HepG2 (cell line): ENCODE data around the gene CCDC88A. TPM values are rescaled to one million over a fixed set of nuclear protein-coding genes. Genes with fewer than 3 reads are reported as not detected.

Source experiments
- GATAD2A ChIP-seq: IDR thresholded peaks from 2 replicates; pipeline ENCODE4 v1.6.1; 2016
- HNRNPL ChIP-seq: fragments of 200-400 bp; formaldehyde crosslinking; IDR thresholded peaks from 2 replicates; pipeline ENCODE4 v1.6.1; 2017; ENCODE audit warnings: mild to moderate bottlenecking, low read depth, low read length
- KLF12 ChIP-seq: sonication (generic); formaldehyde crosslinking; IDR thresholded peaks from 2 replicates; pipeline ENCODE4 v1.4.0; 2020; ENCODE audit warnings: missing genetic modification reagents, borderline replicate concordance
- PCBP1 ChIP-seq: fragments of 200-400 bp; formaldehyde crosslinking; IDR thresholded peaks from 2 replicates; pipeline ENCODE4 v1.6.1; 2017; ENCODE audit warnings: mild to moderate bottlenecking, low read depth, low read length, borderline replicate concordance
- PITX1 ChIP-seq: sonication (generic); formaldehyde crosslinking; IDR thresholded peaks from 2 replicates; pipeline ENCODE4 v1.5.1; 2020; ENCODE audit warnings: mild to moderate bottlenecking, missing genetic modification reagents
- SAP130 ChIP-seq: IDR thresholded peaks from 2 replicates; pipeline ENCODE4 v1.6.1; 2016; ENCODE audit warnings: low read depth
- TBX3 ChIP-seq: fragments of 450-650 bp; IDR thresholded peaks from 2 replicates; pipeline ENCODE4 v1.6.1; 2017; ENCODE audit warnings: antibody characterized with exemption, mild to moderate bottlenecking, inconsistent platforms, borderline replicate concordance
- TMF1 ChIP-seq: sonication (generic); formaldehyde crosslinking; IDR thresholded peaks from 2 replicates; pipeline ENCODE4 v1.8.1; 2022; ENCODE audit warnings: low read depth, missing genetic modification reagents
- ZNF10 ChIP-seq: sonication (generic); formaldehyde crosslinking; IDR thresholded peaks from 2 replicates; pipeline ENCODE4 v1.4.0; 2020; ENCODE audit warnings: mild to moderate bottlenecking, low read depth, missing genetic modification reagents, borderline replicate concordance
- ZNF136 ChIP-seq: sonication (generic); formaldehyde crosslinking; IDR thresholded peaks from 2 replicates; pipeline ENCODE4 v1.8.1; 2022; ENCODE audit warnings: low read depth, mild to moderate bottlenecking, moderate library complexity, missing genetic modification reagents
- ZNF180 ChIP-seq: sonication (generic); formaldehyde crosslinking; IDR thresholded peaks from 2 replicates; pipeline ENCODE4 v1.4.0; 2020; ENCODE audit warnings: low read depth, missing genetic modification reagents, borderline replicate concordance
- ZNF496 ChIP-seq: sonication (generic); formaldehyde crosslinking; IDR thresholded peaks from 2 replicates; pipeline ENCODE4 v1.8.1; 2023; ENCODE audit warnings: mild to moderate bottlenecking, moderate library complexity, missing genetic modification reagents; ENCODE audit not compliant: insufficient replicate concordance
- ZNF510 ChIP-seq: sonication (generic); formaldehyde crosslinking; IDR thresholded peaks from 2 replicates; pipeline ENCODE4 v1.4.0; 2020; ENCODE audit warnings: low read depth, mild to moderate bottlenecking, missing genetic modification reagents
- polyA plus RNA-seq, 8 experiments: library from polyadenylated mRNA; depleted of rRNA in 3 of 8; stranded (reverse) in 7 of 8; unstranded in 1 of 8; fragments of >200 nt; fragmentation: Illumina TruSeq in 4 of 8; extraction: Trizol in 4 of 8; gene quantifications; 2 replicates each; pipeline versions ENCODE4 v1.2.1 to v1.2.3, GENCODE V29; 2011 to 2016; ENCODE audit warnings: low read depth in 4 of 8, missing spikeins in 1 of 8, mixed read lengths in 1 of 8; ENCODE audit not compliant: insufficient read depth in 1 of 8
- total RNA-seq, 5 experiments: library from RNA; depleted of rRNA; stranded (reverse); fragments of >200 nt; fragmentation: Illumina TruSeq; extraction: Trizol; gene quantifications; 2 replicates each; pipeline ENCODE4 v1.2.3, GENCODE V29; 2016; ENCODE audit warnings: low read depth in 1 of 5
- TF ChIP-seq, protein P1 (sequence below): sonication (generic); formaldehyde crosslinking; IDR thresholded peaks from 2 replicates; pipeline ENCODE4 v1.4.0; 2020; ENCODE audit warnings: missing genetic modification reagents
- TF ChIP-seq, protein P2 (sequence below): sonication (generic); formaldehyde crosslinking; IDR thresholded peaks from 2 replicates; pipeline ENCODE4 v1.5.0; 2020; ENCODE audit warnings: mild to moderate bottlenecking, missing genetic modification reagents, borderline replicate concordance
- TF ChIP-seq, protein P3 (sequence below): sonication (generic); formaldehyde crosslinking; IDR thresholded peaks from 2 replicates; pipeline ENCODE4 v1.8.0; 2022; ENCODE audit warnings: missing genetic modification reagents, mild to moderate bottlenecking, borderline replicate concordance
- TF ChIP-seq, protein P4 (sequence below): sonication (generic); formaldehyde crosslinking; IDR thresholded peaks from 2 replicates; pipeline ENCODE4 v1.5.0; 2020; ENCODE audit warnings: missing genetic modification reagents
- TF ChIP-seq, protein P5 (sequence below): sonication (generic); formaldehyde crosslinking; IDR thresholded peaks from 2 replicates; pipeline ENCODE4 v1.4.0; 2020; ENCODE audit warnings: missing genetic modification reagents, mild to moderate bottlenecking, borderline replicate concordance

The CCDC88A gene
- total and polyA plus RNA-seq, 2 of the 13 experiments (the other 11 are each of a cell fraction or from before 2014, with no cell fraction given): 43.2 to 84.1 TPM

DNA sequence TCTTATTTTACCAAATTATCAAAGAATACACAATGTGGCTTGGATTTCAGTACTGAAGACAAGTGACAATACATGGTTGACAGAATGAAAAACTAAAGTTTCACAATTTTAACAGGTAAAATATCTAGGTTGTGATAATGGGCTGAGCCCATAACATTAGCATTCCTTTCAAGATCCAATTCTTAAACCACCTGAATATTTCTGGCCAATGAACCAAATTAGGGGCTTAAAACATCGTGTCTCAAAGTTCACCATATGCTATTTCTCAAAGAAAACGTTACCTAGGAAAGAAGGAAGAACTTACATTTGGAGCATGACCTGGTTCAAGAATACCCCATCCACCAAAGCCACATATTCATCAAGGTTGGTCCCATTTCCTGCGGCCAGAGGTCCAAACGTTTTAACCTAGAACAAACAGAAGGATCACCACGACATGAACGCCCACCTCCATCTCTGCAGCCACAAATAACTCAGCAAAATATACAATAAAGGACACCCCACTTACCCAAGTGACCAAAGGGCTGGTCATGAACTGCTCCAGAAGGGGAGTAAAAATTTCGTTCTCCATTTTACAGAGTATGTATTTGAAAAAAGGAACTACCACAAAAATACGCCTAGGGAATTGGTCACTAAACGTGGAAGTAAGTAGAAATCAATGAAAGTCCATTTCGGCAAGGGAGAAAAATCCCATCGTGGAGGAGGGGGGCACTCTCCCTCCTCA, 984 bp downstream of the CCDC88A start (continued):
- TF ChIP-seq HNRNPL (no peak), ZNF496 (no peak), ZNF136 (CRISPR knock-in tag) (no peak), TMF1 (CRISPR knock-in tag) (no peak), SAP130 (CRISPR knock-in tag) (peak; percentile 15; the same call in 1 of the 2 replicates), PITX1 (no peak), GATAD2A (CRISPR knock-in tag) (peak; percentile 21), ZNF180 (CRISPR knock-in tag) (no peak), KLF12 (CRISPR knock-in tag) (no peak), ZNF10 (CRISPR knock-in tag) (no peak), TBX3 (no peak), PCBP1 (no peak), ZNF510 (CRISPR knock-in tag) (no peak)
- TF ChIP-seq, protein P1, sequence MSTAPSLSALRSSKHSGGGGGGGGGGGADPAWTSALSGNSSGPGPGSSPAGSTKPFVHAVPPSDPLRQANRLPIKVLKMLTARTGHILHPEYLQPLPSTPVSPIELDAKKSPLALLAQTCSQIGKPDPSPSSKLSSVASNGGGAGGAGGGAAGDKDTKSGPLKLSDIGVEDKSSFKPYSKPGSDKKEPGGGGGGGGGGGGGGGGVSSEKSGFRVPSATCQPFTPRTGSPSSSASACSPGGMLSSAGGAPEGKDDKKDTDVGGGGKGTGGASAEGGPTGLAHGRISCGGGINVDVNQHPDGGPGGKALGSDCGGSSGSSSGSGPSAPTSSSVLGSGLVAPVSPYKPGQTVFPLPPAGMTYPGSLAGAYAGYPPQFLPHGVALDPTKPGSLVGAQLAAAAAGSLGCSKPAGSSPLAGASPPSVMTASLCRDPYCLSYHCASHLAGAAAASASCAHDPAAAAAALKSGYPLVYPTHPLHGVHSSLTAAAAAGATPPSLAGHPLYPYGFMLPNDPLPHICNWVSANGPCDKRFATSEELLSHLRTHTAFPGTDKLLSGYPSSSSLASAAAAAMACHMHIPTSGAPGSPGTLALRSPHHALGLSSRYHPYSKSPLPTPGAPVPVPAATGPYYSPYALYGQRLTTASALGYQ: no peak; the same call in 1 of the 2 replicates
- TF ChIP-seq, protein P2, sequence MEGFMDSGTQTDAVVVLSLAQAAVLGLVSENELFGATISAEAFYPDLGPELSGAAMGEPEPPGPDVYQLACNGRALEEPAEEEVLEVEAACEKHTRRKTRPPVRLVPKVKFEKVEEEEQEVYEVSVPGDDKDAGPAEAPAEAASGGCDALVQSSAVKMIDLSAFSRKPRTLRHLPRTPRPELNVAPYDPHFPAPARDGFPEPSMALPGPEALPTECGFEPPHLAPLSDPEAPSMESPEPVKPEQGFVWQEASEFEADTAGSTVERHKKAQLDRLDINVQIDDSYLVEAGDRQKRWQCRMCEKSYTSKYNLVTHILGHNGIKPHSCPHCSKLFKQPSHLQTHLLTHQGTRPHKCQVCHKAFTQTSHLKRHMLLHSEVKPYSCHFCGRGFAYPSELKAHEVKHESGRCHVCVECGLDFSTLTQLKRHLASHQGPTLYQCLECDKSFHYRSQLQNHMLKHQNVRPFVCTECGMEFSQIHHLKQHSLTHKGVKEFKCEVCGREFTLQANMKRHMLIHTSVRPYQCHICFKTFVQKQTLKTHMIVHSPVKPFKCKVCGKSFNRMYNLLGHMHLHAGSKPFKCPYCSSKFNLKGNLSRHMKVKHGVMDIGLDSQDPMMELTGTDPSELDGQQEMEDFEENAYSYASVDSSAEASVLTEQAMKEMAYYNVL (CRISPR knock-in tag): no peak
- TF ChIP-seq, protein P3, sequence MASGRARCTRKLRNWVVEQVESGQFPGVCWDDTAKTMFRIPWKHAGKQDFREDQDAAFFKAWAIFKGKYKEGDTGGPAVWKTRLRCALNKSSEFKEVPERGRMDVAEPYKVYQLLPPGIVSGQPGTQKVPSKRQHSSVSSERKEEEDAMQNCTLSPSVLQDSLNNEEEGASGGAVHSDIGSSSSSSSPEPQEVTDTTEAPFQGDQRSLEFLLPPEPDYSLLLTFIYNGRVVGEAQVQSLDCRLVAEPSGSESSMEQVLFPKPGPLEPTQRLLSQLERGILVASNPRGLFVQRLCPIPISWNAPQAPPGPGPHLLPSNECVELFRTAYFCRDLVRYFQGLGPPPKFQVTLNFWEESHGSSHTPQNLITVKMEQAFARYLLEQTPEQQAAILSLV (CRISPR knock-in tag): no peak
- TF ChIP-seq, protein P4, sequence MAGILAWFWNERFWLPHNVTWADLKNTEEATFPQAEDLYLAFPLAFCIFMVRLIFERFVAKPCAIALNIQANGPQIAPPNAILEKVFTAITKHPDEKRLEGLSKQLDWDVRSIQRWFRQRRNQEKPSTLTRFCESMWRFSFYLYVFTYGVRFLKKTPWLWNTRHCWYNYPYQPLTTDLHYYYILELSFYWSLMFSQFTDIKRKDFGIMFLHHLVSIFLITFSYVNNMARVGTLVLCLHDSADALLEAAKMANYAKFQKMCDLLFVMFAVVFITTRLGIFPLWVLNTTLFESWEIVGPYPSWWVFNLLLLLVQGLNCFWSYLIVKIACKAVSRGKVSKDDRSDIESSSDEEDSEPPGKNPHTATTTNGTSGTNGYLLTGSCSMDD (CRISPR knock-in tag): no peak
- TF ChIP-seq, protein P5, sequence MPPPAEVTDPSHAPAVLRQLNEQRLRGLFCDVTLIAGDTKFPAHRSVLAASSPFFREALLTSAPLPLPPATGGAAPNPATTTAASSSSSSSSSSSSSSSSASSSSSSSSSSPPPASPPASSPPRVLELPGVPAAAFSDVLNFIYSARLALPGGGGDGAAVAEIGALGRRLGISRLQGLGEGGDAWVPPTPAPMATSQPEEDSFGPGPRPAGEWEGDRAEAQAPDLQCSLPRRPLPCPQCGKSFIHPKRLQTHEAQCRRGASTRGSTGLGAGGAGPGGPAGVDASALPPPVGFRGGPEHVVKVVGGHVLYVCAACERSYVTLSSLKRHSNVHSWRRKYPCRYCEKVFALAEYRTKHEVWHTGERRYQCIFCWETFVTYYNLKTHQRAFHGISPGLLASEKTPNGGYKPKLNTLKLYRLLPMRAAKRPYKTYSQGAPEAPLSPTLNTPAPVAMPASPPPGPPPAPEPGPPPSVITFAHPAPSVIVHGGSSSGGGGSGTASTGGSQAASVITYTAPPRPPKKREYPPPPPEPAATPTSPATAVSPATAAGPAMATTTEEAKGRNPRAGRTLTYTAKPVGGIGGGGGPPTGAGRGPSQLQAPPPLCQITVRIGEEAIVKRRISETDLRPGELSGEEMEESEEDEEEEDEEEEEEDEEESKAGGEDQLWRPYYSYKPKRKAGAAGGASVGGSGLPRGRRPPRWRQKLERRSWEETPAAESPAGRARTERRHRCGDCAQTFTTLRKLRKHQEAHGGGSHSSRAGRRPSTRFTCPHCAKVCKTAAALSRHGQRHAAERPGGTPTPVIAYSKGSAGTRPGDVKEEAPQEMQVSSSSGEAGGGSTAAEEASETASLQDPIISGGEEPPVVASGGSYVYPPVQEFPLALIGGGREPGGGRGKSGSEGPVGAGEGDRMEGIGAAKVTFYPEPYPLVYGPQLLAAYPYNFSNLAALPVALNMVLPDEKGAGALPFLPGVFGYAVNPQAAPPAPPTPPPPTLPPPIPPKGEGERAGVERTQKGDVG (CRISPR knock-in tag): no peak
